GM12873 (cell line): ENCODE results near the gene TSHZ2.

Experiments used
- TF ChIP-seq, protein P1 (sequence below): IDR thresholded peaks from 2 replicates; pipeline ENCODE4 v1.5.1; 2012; ENCODE audit warnings: low read depth, mild to moderate bottlenecking, moderate library complexity, low read length, control low read depth; ENCODE audit not compliant: insufficient read depth; ENCODE audit errors: missing control alignments

Gene TSHZ2

DNA sequence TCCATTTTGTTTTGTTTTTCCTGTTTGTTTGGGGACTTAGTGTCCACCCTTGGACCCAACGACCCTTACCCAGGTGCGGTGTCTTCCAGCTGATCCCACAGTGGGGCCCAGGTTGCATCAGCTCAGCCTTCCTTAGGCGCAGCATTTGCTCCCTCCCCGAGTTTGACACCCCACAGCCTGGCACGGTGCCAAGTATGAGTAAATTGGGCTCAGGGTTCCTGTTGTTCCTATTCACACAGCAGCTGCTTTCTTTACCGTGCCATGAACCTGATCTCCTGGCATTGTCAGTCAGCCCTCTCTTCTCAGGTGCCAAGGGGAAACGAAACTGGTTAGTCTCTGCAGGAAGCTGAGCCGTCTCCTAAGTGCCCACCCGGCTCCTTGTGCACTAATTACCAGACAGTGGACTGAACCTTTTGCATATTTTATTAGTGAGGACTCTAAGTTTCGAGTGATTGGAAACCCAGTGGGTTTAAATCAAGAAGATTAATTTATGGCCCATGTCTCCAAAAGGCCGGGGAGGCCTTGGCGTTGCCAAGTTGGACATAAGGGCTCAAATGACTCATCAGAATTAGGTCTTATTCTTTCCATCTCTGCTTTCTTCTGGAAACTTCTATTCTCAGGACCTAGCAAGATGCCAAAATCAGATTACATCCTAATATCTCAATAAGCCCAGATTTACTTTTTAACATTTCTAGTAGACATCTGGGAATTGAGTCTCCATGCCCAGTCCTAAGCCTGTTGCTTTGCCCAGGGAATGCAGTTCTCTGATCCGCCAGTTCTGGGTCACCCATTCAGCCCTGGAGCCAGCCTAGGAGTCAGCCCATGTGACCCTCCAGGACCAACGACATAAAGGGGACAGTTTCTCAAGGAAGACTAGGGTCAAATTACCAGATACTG, 68.8 kb downstream of the TSHZ2 start:
- TF ChIP-seq, protein P1, sequence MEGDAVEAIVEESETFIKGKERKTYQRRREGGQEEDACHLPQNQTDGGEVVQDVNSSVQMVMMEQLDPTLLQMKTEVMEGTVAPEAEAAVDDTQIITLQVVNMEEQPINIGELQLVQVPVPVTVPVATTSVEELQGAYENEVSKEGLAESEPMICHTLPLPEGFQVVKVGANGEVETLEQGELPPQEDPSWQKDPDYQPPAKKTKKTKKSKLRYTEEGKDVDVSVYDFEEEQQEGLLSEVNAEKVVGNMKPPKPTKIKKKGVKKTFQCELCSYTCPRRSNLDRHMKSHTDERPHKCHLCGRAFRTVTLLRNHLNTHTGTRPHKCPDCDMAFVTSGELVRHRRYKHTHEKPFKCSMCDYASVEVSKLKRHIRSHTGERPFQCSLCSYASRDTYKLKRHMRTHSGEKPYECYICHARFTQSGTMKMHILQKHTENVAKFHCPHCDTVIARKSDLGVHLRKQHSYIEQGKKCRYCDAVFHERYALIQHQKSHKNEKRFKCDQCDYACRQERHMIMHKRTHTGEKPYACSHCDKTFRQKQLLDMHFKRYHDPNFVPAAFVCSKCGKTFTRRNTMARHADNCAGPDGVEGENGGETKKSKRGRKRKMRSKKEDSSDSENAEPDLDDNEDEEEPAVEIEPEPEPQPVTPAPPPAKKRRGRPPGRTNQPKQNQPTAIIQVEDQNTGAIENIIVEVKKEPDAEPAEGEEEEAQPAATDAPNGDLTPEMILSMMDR: no peak

DNA sequence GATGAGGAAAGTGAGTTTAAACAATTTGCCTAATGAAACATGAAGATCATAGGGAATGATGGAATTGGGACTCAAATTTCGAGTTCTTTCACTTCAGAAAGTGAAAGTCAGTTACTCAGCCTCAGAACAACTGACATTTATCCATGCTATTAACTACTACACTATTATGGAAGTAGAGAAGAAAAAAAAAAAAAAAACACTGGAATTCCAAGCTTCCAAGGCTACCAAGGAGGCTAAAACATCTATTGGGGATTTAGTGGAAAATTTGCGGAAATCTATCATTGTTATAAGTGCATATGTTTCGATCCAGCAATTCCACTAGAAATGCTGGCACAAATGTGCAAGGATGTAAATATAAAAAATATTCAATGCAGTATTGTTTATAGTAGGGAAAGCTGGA, 70.4 kb downstream of the TSHZ2 start:
- TF ChIP-seq, protein P1: no peak

DNA sequence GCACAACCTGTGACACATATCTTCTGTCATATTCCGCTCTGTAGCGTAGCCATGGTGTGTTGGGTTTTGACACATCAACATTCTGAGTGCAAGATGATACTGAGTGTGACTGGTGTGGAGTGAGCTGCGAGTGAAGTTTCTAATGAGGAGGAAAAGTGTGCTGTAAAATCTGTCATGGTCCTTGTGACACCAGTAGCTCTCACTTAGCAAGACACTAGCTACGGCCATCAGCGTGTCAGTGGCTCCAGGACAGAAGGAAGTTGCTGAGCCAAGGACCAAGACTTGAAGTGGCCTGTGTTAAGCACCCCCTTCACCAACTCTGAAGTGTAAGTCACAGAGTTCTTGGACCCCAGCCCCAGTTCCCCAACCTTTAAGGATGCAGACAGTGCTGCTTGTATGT, 72.1 kb downstream of the TSHZ2 start:
- TF ChIP-seq, protein P1: no peak

DNA sequence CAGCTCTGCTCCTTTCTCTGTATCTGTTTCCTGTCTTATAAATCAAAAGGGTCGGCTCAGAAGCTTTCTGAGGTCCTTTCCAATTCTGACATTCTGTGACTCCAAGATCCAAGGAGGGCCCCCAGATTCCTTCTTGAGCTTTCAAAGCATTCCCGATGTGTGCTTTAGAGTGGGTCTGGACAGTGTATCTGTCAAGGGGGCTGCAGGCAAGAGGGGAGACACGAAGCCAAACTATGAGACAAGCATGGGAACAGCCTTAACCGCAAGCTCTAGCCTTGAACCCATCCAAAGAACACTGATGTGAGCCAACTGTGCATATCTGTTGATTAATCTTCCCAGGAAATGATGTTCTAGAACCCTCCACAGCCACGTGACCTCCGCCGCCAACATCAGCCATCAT, 73.8 kb downstream of the TSHZ2 start:
- TF ChIP-seq, protein P1: no peak

DNA sequence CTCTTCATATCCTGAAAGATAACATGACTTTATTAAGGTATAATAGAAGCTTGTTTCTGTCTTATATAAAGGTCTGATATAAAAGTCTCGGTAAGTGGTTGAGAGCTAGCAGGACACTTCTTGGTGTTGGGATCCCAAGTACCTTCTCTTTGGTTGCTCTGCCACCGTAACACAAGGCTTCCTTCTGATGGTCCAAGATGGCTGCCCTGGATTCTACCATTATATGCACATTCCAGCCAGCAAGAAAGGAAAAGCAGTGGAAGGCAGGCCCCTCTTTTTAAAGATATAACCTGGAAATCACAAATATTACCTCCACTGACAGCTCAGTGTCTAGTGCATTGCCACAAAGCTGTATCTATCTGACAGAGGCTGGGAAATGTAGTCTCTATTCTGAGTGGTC, 75.0 kb downstream of the TSHZ2 start:
- TF ChIP-seq, protein P1: no peak

DNA sequence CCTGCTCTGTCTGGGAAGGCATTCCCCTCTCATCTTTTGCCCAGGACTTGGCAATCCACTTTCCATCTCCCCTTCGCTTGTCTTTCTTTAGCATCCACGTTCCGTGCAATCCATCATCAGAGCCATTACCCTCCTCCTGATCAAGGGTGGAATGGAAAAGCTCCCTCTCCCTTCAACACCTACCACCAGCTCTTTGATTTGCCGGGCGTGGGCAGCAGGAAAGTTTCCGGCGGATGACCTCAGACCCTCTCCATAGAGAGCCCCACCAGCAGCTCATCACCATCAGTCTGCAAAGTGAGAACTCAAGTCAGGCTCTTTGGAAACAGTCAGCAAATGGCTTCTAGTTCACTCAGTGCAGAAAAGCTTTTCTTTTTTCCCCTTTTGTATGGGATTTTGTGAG, 76.2 kb downstream of the TSHZ2 start:
- TF ChIP-seq, protein P1: no peak

DNA sequence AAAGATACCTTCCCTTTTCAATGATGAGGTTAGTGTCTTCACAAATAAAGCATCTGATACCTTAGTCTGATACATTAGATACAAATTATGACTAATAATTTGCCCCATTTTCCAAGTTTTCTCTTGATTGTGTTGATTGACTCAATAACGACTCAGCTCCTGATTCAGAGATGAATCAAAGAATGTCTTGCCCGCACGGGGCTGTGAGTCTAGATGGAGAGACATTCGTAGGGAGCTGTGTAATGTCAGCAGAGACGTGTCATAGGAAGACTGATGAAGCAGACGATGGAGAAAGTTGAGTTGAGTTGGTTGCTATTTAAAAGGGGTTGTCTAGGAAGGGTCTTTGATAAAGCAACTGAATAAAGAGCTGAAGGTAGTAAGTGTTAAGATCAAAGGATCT, 78.2 kb downstream of the TSHZ2 start:
- TF ChIP-seq, protein P1: no peak
